Endothelial cell of umbilical vein (primary cell): ENCODE results near the gene WDR77. TPM values are rescaled to one million over a fixed set of nuclear protein-coding genes. Genes with fewer than 3 reads are reported as not detected.

Experiments used
- BruUV-seq: library from RNA; stranded (reverse); fragments of 400-500 nt; replicated peaks from 2 replicates; lab custom pipeline; 2021; lab: Mats Ljungman, UMichigan
- CTCF ChIA-PET: fragments of 300-600, 350-600 bp; sonication (Branson Sonifier 250); formaldehyde crosslinking; loops from one replicate; lab custom pipeline; 2021; ENCODE audit warnings: antibody characterized with exemption, inconsistent platforms; lab: Charles Lee
- POLR2A ChIA-PET: fragments of 300-600, 350-600 bp; sonication (Branson Sonifier 250); formaldehyde crosslinking; loops from one replicate; lab custom pipeline; 2021; ENCODE audit warnings: antibody characterized with exemption, inconsistent platforms; lab: Charles Lee
- DNase-seq: peaks from one replicate; pipeline ENCODE4 v3.0.0-alpha.2; 2011; ENCODE audit warnings: low read depth, low spot score
- FAIRE-seq: peaks from 2 replicates; lab custom pipeline; 2011; peaks lifted over from hg19 to GRCh38; lab: Jason Lieb, UNC
- H2AFZ ChIP-seq: 2 replicates; pipeline ENCODE4 v1.6.0; 2012; ENCODE audit warnings: low read depth, low read length, control low read depth, inconsistent platforms
- H3K27ac ChIP-seq: 2 replicates; pipeline ENCODE4 v1.5.1; 2011; ENCODE audit warnings: low read depth, mild to moderate bottlenecking, control low read depth, low read length, moderate library complexity; ENCODE audit not compliant: insufficient read depth
- H3K27me3 ChIP-seq, 2 experiments: 2 replicates each; pipeline versions ENCODE4 v1.6.0 to v1.6.1; 2011; ENCODE audit warnings: low read length in 2 of 2, mixed read lengths in 1 of 2; ENCODE audit not compliant: control insufficient read depth in 2 of 2, insufficient read depth in 2 of 2
- H3K36me3 ChIP-seq, 2 experiments: 2 replicates in 1 of 2; 3 replicates in 1 of 2; pipeline ENCODE4 v1.5.1; 2011; ENCODE audit warnings: low read length in 2 of 2, mild to moderate bottlenecking in 1 of 2, moderate library complexity in 1 of 2; ENCODE audit not compliant: control insufficient read depth in 2 of 2, insufficient read depth in 2 of 2; ENCODE audit errors: extremely low read depth in 1 of 2
- H3K4me1 ChIP-seq: 3 replicates; pipeline ENCODE4 v1.5.1; 2011; ENCODE audit warnings: mild to moderate bottlenecking, low read length; ENCODE audit not compliant: control insufficient read depth, insufficient read depth; ENCODE audit errors: extremely low read depth
- H3K4me2 ChIP-seq: 2 replicates; pipeline ENCODE4 v1.6.1; 2011; ENCODE audit warnings: low read length, control low read depth, mixed read lengths; ENCODE audit not compliant: insufficient read depth
- H3K4me3 ChIP-seq, 3 experiments: fragments of 200-600 bp in 1 of 3; sonication (generic), shearing (Covaris generic) in 1 of 3; replicated peaks in 1 of 3; 2 replicates each; pipeline ENCODE4 v1.5.1; 2011 to 2016; ENCODE audit warnings: control low read depth in 3 of 3, low read length in 3 of 3, mild to moderate bottlenecking in 2 of 3, inconsistent platforms in 1 of 3, low read depth in 1 of 3, moderate library complexity in 1 of 3; ENCODE audit not compliant: insufficient read depth in 1 of 3
- H3K79me2 ChIP-seq: 2 replicates; pipeline ENCODE4 v1.6.0; 2012; ENCODE audit warnings: low read length, inconsistent platforms; ENCODE audit not compliant: control insufficient read depth, insufficient read depth
- H3K9ac ChIP-seq: replicated peaks from 2 replicates; pipeline ENCODE3; 2011; ENCODE audit warnings: low read length, control low read depth; ENCODE audit not compliant: insufficient read depth; ENCODE audit errors: extremely low read depth
- H3K9me1 ChIP-seq: replicated peaks from 3 replicates; pipeline ENCODE4 v1.6.0; 2011; ENCODE audit warnings: mild to moderate bottlenecking, low read length; ENCODE audit not compliant: control insufficient read depth, insufficient read depth; ENCODE audit errors: extremely low read depth
- H3K9me3 ChIP-seq: replicated peaks from 2 replicates; pipeline ENCODE4 v1.5.1; 2012; ENCODE audit warnings: low read length, inconsistent platforms; ENCODE audit not compliant: control insufficient read depth, insufficient read depth
- H4K20me1 ChIP-seq: replicated peaks from 2 replicates; pipeline ENCODE3; 2011; ENCODE audit warnings: mild to moderate bottlenecking, low read length; ENCODE audit not compliant: control insufficient read depth, insufficient read depth; ENCODE audit errors: extremely low read depth
- CTCF ChIP-seq, 2 donors: IDR thresholded peaks; 1 replicate in 1 of 2; 2 replicates in 1 of 2; pipeline ENCODE4 v1.5.1; 2011; ENCODE audit warnings: low read length in 2 of 2, mild to moderate bottlenecking in 2 of 2, moderate library complexity in 2 of 2, control low read depth in 1 of 2, inconsistent platforms in 1 of 2, low read depth in 1 of 2; ENCODE audit not compliant: insufficient read depth in 1 of 2; ENCODE audit errors: extremely low read depth in 1 of 2
- EZH2 ChIP-seq: IDR thresholded peaks from 2 replicates; pipeline ENCODE4 v1.6.1; 2012; ENCODE audit warnings: borderline replicate concordance, low read depth, mild to moderate bottlenecking, moderate library complexity, low read length, inconsistent platforms; ENCODE audit not compliant: severe bottlenecking
- FOS ChIP-seq: IDR thresholded peaks from 2 replicates; pipeline ENCODE4 v1.6.1; 2011; ENCODE audit warnings: mild to moderate bottlenecking, low read length, moderate library complexity, borderline replicate concordance; ENCODE audit not compliant: insufficient read depth
- GATA2 ChIP-seq: IDR thresholded peaks from 2 replicates; pipeline ENCODE4 v1.7.0; 2011; ENCODE audit warnings: low read depth, mild to moderate bottlenecking, moderate library complexity, mixed read lengths, low read length; ENCODE audit not compliant: insufficient read length, insufficient read depth
- JUN ChIP-seq: IDR thresholded peaks from 2 replicates; pipeline ENCODE4 v1.6.1; 2011; ENCODE audit warnings: borderline replicate concordance, low read depth; ENCODE audit not compliant: insufficient read length, insufficient read depth
- MAX ChIP-seq: IDR thresholded peaks from 2 replicates; pipeline ENCODE4 v1.6.1; 2011; ENCODE audit not compliant: insufficient read depth, insufficient read length
- MYC ChIP-seq: IDR thresholded peaks from one replicate; pipeline ENCODE4 v1.6.1; 2011; ENCODE audit warnings: mild to moderate bottlenecking, low read depth, low read length
- POLR2A ChIP-seq: IDR thresholded peaks from 2 replicates; pipeline ENCODE4 v1.6.1; 2012; ENCODE audit warnings: low read depth, mild to moderate bottlenecking, control low read depth, low read length
- POLR2AphosphoS5 ChIP-seq: IDR thresholded peaks from 2 replicates; pipeline ENCODE4 v1.6.1; 2012; ENCODE audit warnings: low read depth, mild to moderate bottlenecking, control low read depth, low read length, moderate library complexity; ENCODE audit not compliant: insufficient read depth
- dilution Hi-C: fragments of 300-500 bp; cut with MboI; formaldehyde crosslinking; loops from one replicate; pipeline ENCODE4 v1.15.0; 2019; ENCODE audit warnings: low sequenced_read_pairs; ENCODE audit not compliant: extremely low pct_ligation_motif_present
- intact Hi-C: fragments of 100-400 bp; cut with micrococcal nuclease; formaldehyde crosslinking; loops from one replicate; pipeline ENCODE4 v1.10.0; 2022
- polyA plus RNA-seq, 4 experiments: library from polyadenylated mRNA; depleted of rRNA in 3 of 4; stranded (reverse) in 3 of 4; unstranded in 1 of 4; fragments of >200 nt; gene quantifications; 2 replicates each; pipeline versions ENCODE4 v1.2.1 to v1.2.3, GENCODE V29; 2011 to 2012; ENCODE audit warnings: missing spikeins in 1 of 4
- total RNA-seq: library from RNA; stranded (reverse); gene quantifications from 2 replicates; pipeline ENCODE4 v1.2.3, GENCODE V29; 2021

Gene WDR77
- total and polyA plus RNA-seq, 2 donors (not counting 3 experiments of a cell fraction or from before 2014, with no cell fraction given): 41.3 to 116 TPM

GRCh38 chr1:111399792-111400610 lies 49.1 kb downstream of the WDR77 start:
- Histone ChIP-seq H3K9ac (no peak overlapping the region), H3K4me1 (no peaks in the 10 kb centered on the region), H3K4me3 (no peak overlapping the region), H3K4me2 (no peak overlapping the region), H3K27ac (no peak overlapping the region), H3K9me1 (no peaks in the 10 kb centered on the region), H3K79me2 (no peaks in the 10 kb centered on the region), H3K36me3 (no peaks in the 10 kb centered on the region), H2AFZ (peak overlapping the region; percentile 61), H3K27me3 (peaks cover 0 to 12% of the 10 kb centered on the region in 2 experiments), H4K20me1 (no peaks in the 10 kb centered on the region), H3K9me3 (no peaks in the 10 kb centered on the region)
- FAIRE-seq (no peak), DNase-seq (peak; percentile 46)
- ChIA-PET CTCF (interaction anchor here (0.6 to 4.9 kb wide), 44 partner anchors 9 to 654 kb away, joined by 3 to 266 read pairs (median 4); partner anchors contain the start of gene CHI3L2), POLR2A (no interaction called here)
- no TSS peak for BruUV-seq
- dilution Hi-C loops (no loop called here), intact Hi-C loops (loop anchor here (1.0 to 5.0 kb wide), 2 partner anchors 177 to 368 kb away; no protein-coding TSS in a partner anchor)
- peak; percentile 41 to 55 for TF ChIP-seq CTCF (IDR thresholded peaks at IDR 0.05; ENCODE audit: extremely low read depth in 1 of 2, insufficient read depth in 1 of 2, low read depth in 1 of 2, low read length in 2 of 2)
- no peak for TF ChIP-seq EZH2

- Histone ChIP-seq H3K36me3 (no peaks in the 10 kb centered on the region), H3K27me3 (peaks cover 0 to 4% of the 10 kb centered on the region in 2 experiments), H3K27ac (no peak overlapping the region), H3K9ac (no peak overlapping the region), H3K4me3 (no peak overlapping the region), H2AFZ (no peak overlapping the region), H3K9me1 (no peaks in the 10 kb centered on the region), H3K4me2 (no peak overlapping the region), H4K20me1 (no peaks in the 10 kb centered on the region), H3K9me3 (no peaks in the 10 kb centered on the region), H3K4me1 (no peaks in the 10 kb centered on the region), H3K79me2 (no peaks in the 10 kb centered on the region)
- dilution Hi-C loops: no loop called here
- DNase-seq (no peak), FAIRE-seq (no peak)
- CTCF ChIA-PET: interaction anchor here (1.6 to 4.0 kb wide), 2 partner anchors 8 to 14 kb away, joined by 3 to 26 read pairs; no protein-coding TSS in a partner anchor
- BruUV-seq: no TSS peak
- intact Hi-C loops: no loop called here
- POLR2A ChIA-PET: no interaction called here
- TF ChIP-seq POLR2A: no peak
- no peak for TF ChIP-seq GATA2
- TF ChIP-seq CTCF (IDR thresholded peaks at IDR 0.05; ENCODE audit: extremely low read depth in 1 of 2, insufficient read depth in 1 of 2, low read depth in 1 of 2, low read length in 2 of 2): no peak
- TF ChIP-seq MAX: no peak
- TF ChIP-seq MYC: no peak
- TF ChIP-seq EZH2: no peak
- TF ChIP-seq POLR2AphosphoS5: no peak
- no peak for TF ChIP-seq JUN
- TF ChIP-seq FOS: no peak
These were observed 56.6 kb downstream of the WDR77 start for GRCh38 chr1:111392460-111392945.
